Chondrocyte (in vitro differentiated cells): Measurements from ENCODE around the gene SNX33. TPM values are rescaled to one million over a fixed set of nuclear protein-coding genes. Genes with fewer than 3 reads are reported as not detected.

ENCODE experiments used
- DNase-seq: peaks from one replicate; pipeline ENCODE4 v3.0.0; 2021; ENCODE audit warnings: mixed read lengths, low spot score
- H3K27ac Mint-ChIP-seq: one replicate; pipeline ENCODE4 v1.8.0; 2021; ENCODE audit warnings: mild to moderate bottlenecking, moderate library complexity, mixed read lengths; ENCODE audit not compliant: unreplicated experiment
- H3K27me3 Mint-ChIP-seq: 2 replicates; pipeline ENCODE4 v1.8.0; 2021; ENCODE audit warnings: low read depth, mixed read lengths
- H3K36me3 Mint-ChIP-seq: 2 replicates; pipeline ENCODE4 v1.8.0; 2021; ENCODE audit warnings: low read depth, mixed read lengths
- H3K4me1 Mint-ChIP-seq: 2 replicates; pipeline ENCODE4 v1.8.0; 2021; ENCODE audit warnings: low read depth, mild to moderate bottlenecking, mixed read lengths
- H3K4me3 Mint-ChIP-seq: one replicate; pipeline ENCODE4 v1.8.0; 2021; ENCODE audit warnings: mild to moderate bottlenecking, moderate library complexity, mixed read lengths; ENCODE audit not compliant: unreplicated experiment
- H3K9me3 Mint-ChIP-seq: 2 replicates; pipeline ENCODE4 v1.8.0; 2021; ENCODE audit warnings: low read depth, mixed read lengths
- CTCF ChIP-seq: fragments of 200-600 bp; sonication (generic); IDR thresholded peaks from 2 replicates; pipeline ENCODE4 v1.5.0; 2021; ENCODE audit warnings: antibody characterized with exemption, mild to moderate bottlenecking, moderate library complexity
- total RNA-seq: library from RNA; stranded (reverse); gene quantifications from 3 replicates; pipeline ENCODE4 v1.2.1, GENCODE V29; 2021

SNX33 gene
- total RNA-seq, 1 donor from 2014 or later: 31.2 TPM

DNA sequence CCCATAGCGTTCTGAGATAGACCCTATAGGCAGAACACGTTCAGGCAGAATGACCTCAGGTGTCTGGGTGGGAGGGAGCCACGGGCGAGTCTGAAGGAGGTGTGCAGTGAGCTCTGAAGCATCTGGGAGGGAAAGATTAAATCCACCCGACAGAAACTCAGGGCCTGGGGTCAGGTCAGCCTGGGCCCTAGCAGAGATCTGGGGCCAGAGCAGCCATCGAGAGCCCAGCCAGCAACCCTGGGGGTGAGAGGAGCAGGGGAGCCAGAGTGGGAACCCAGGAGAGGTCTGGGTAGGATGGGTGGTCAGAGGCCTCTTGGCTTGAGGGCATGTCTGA is 22.1 kb downstream of the SNX33 start:
- H3K4me1 Mint-ChIP-seq: peaks cover 90% of the 10 kb centered on the region
- H3K4me3 Mint-ChIP-seq: peak overlapping the region; percentile 12
- H3K27ac Mint-ChIP-seq: peak overlapping the region; percentile 92
- H3K27me3 Mint-ChIP-seq: no peaks in the 10 kb centered on the region
- no peak for TF ChIP-seq CTCF
- no peak for DNase-seq
- peaks cover 2% of the 10 kb centered on the region for H3K36me3 Mint-ChIP-seq
- H3K9me3 Mint-ChIP-seq: no peaks in the 10 kb centered on the region

DNA sequence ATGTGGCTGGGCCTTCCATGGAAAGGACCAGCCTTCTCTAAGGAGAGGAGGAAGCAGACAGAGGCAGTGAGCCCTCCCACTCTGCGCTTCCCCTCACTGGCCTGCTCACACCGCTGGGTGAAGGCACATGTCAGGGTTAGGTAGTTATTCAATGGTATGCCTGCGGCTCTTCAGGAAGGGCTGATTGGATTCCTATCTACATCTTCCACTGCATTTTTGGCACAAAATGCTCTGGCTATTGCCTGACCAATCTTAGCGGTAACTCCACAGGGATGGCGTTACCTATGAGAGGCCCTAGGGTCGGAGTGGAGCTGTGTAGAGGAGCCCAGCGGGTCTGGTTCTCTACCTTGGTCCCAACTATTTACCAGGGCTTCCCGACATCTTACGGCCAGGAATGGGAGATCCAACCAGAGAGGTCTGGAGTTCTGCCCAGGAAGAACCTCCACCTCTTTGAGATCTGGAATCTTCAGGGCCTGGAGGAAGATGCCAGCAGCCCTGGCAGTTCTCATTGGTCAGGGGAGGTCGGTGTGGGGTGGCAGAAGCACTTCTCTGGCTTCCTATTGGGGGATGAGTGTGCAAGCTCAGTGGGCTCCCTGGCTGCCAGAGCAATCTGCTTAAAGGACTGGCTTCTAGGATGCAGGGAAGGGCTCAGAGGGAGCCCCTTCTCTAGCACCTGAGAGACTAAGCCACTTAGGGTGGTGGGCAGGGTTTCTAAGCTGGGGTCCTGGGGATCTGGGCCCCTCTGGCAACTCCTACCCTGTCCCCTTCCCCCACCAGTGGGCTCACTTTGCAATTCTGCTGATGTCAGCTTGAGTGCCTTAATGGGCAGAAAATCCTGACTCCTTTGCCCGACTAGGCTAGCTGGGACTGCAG is 24.3 kb downstream of the SNX33 start:
- H3K27me3 Mint-ChIP-seq: no peaks in the 10 kb centered on the region
- no peaks in the 10 kb centered on the region for H3K9me3 Mint-ChIP-seq
- H3K4me3 Mint-ChIP-seq: no peak overlapping the region
- no peak for TF ChIP-seq CTCF
- H3K4me1 Mint-ChIP-seq: peaks cover 82% of the 10 kb centered on the region
- peaks cover 3% of the 10 kb centered on the region for H3K36me3 Mint-ChIP-seq
- peak overlapping the region; percentile 92 for H3K27ac Mint-ChIP-seq
- no peak for DNase-seq

DNA sequence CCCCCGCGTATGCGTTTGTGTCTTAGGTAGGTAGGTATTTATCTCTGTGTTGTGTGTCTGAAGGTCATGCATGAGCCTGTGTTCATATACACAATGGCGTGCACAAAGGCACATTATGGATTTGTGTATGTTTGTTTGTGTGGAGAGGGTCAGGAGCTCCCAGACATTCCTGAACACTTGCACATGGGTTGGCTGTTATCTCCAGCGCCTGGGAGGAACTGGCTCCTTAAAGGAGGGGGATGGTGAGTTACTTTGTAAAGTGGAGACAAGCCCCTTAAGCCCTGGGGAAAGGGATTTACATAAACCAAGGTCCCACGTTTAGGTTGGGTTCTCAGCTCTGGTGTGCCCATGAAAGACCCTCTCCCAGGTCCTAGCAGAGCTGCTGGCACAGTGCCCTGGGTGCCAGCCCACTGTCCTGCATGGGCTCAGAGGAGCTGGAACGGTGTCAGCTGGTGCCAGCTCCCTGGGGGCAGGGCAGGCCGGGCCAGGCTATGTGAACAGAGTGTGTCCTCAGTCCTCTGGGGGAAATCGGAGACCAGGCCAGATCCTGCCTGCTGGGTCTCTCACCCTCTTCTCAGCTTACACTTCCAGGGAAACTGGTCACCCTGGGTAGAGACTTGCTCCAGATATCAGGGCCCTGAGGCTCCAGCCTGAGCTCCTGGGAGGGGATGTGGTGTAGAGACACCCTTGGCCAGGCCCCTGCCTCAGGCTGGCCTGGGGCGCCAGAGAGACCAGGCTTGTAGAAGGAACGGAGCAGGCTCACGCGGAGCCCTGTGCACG is 25.1 kb downstream of the SNX33 start:
- H3K4me1 Mint-ChIP-seq: peaks cover 76% of the 10 kb centered on the region
- H3K27ac Mint-ChIP-seq: peak overlapping the region; percentile 92
- H3K4me3 Mint-ChIP-seq: peak overlapping the region; percentile 12
- H3K9me3 Mint-ChIP-seq: no peaks in the 10 kb centered on the region
- no peak for DNase-seq
- no peak for TF ChIP-seq CTCF
- no peaks in the 10 kb centered on the region for H3K27me3 Mint-ChIP-seq
- H3K36me3 Mint-ChIP-seq: peaks cover 7% of the 10 kb centered on the region

- no peak for TF ChIP-seq CTCF
- no peaks in the 10 kb centered on the region for H3K27me3 Mint-ChIP-seq
- H3K4me1 Mint-ChIP-seq: peaks cover 75% of the 10 kb centered on the region
- peak overlapping the region; percentile 92 for H3K27ac Mint-ChIP-seq
- peak overlapping the region; percentile 19 for H3K4me3 Mint-ChIP-seq
- no peaks in the 10 kb centered on the region for H3K9me3 Mint-ChIP-seq
- no peak for DNase-seq
- peaks cover 13% of the 10 kb centered on the region for H3K36me3 Mint-ChIP-seq
These were observed 25.9 kb downstream of the SNX33 start for GRCh38 chr15:75673426-75674235.

- Mint-ChIP-seq H3K27me3 (no peaks in the 10 kb centered on the region), H3K4me1 (peaks cover 75% of the 10 kb centered on the region), H3K27ac (peak overlapping the region; percentile 92), H3K9me3 (no peaks in the 10 kb centered on the region), H3K4me3 (peak overlapping the region; percentile 16), H3K36me3 (peaks cover 20% of the 10 kb centered on the region)
- TF ChIP-seq CTCF: no peak
- no peak for DNase-seq
These were observed 26.7 kb downstream of the SNX33 start for GRCh38 chr15:75674366-75674765.
